GM04503 (cell line): ENCODE results near the gene HOXB6.

Experiments used
- DNase-seq: peaks from one replicate; pipeline ENCODE4 v3.0.0-alpha.2; 2012; ENCODE audit warnings: low read depth

Gene HOXB6

DNA sequence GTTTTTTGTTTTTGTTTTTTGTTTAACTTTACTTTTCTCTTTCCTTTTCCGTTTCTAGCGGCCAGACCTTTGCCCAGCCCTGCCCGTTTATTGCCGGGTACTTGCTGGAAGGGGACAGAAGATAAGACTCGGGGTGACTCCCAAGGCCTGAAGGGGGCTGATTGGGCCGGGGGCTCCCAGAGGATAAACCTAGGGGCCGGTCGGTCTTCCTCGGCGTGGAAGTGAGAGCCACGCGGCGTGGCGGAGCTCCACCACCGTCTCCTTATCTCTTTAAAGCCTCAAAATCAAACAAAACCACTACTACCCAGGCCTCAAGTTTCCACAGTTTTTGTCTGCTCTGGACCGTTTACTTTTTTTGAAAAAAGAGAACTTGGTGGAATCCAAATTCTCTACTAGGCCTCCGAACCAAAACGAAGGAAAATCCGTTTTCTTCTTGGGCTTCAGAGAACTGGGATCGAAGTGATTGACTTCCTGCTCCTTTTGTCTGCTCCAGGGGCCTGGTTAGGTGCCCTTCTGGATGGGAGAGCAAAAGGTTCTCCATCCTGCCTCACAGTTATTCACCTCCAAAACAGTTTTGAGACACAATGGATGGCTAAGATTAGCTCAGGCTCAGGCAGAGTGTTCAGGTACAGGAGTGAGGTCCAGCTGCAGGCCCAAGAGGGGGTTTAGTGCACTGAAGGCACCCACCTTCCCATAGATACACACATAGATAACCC lies 29.9 kb upstream of the HOXB6 start:
- no peak for DNase-seq

DNA sequence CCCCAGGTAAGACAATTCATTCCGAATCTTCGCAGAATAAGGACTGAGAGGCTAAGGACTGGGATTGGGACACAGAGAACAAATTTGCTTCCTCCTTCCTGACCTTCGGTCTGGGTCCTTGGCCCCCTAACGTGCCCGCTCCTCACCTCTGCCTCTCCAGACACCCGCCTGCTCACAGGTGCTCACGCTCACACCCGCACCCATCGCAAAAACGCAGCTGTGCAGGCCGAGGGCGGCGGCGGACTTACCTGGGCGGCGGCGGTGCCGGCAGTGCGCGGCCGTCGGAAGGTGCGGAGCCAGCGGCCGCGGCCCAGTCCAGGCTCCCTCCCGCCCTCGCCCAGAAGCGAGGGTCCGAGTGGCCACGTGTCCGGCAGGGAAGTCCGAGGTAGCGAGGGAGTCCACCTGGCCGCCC lies 28.5 kb upstream of the HOXB6 start:
- no peak for DNase-seq

DNA sequence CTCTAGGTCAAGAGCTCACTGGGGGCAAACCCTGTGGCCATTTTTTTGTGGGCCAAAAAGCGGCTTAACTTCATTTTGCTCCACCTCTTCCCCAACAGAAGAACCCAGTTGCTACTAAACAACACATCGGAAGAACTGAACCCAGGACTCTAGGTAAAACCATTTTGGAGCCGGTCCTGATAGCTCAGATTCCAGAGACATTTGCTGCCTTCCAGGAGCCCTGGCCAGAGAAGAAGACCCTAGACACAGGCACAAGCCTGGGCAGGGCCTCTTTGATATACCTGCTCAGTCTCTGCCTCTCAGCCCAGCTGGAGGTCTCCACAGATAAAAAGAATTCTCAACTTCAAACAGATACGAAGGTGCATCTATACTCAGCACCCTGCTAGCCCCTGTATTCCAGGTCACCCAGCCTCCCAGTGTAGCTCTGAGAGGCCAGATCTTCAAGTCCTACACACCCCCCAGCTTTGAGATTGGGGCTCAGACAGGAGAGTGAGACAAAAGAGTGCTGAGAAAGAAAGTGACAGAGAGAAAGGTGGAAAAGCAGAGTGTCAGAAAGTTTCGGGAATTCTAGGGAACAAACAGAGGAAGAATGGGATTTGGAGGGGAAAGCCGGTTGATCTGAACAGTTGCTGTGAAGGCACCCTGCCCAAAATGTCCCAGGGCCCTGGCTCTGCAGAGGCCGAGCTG lies 27.9 kb upstream of the HOXB6 start:
- no peak for DNase-seq

DNA sequence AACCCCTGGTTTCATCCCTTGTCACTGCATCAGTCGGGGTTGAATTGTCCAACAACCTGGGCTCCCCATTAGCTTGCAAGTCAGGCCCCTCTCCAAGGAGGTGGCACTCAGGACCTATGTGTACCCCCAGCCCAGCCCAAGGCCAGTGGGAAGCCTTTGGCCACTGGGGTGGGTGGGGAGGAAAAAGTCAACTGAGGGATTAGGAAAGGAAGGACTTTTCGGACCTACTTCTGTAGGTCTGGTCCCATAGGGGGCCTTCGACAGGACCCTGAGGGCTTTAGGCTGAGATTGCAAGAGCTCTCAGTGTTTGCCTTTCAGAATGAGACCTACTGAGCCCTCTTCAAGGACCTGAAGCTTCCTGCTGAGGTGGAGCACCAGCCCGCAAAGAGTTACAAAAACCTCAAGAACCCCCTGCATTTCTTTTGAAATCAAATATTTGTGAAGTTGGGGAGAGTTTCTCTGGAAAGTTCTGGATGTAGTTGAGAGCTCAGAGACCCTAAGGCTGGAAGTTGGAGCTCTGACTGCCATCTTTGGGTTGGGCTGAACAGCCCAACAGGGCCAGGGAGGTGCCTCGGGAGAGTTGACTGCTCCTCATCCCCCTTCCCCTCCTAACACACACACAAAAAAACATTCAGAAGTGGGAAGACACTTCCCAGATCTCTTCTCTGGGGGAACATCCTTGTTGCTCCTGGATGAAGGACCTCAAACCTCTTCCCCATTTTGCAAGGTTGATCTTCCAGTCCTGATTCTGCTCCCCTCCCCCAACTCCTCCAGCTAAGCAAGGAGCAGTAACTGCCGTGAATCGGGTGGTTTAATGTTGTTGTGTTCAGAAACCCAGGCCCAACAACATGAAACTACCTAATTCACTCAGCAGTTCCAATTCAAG lies 27.1 kb upstream of the HOXB6 start:
- no peak for DNase-seq

DNA sequence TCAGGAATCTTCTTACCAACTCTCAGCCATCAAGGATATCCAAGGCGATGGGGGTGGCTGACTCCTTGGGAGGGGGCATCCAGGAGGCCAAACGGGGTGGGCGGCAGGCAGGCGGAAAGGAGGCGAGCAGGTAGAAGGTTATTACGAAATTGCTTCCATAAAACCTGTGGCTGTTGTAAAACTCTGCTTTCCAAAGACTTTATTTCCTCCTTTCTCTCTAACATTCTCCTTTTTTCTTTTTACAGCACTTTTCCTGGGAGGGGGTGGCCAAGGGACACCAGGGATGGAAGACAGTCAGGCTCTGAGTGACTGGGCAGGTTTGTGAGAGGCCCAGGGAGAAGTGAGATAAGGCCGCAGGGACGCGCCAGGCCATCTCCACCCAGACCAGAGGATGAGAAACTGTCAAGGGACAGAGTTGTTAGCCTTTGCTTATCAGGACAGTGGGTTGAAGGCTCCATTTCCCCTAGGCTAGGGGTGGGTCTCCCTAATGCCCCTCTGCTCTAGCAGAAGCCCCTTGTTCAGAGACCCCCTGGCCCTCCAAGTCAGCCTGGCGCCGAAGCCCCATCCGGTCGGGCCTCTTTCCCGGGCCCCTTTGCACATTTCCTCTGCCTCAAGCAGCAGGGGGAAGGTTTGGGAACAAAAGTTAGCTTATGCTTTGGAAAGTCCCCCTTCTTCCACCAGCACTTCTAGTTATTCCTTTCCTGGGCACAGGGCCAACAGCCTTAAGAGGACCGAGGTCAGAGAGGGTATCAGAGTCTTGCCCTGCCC lies 26.3 kb upstream of the HOXB6 start:
- DNase-seq, result no peak

DNA sequence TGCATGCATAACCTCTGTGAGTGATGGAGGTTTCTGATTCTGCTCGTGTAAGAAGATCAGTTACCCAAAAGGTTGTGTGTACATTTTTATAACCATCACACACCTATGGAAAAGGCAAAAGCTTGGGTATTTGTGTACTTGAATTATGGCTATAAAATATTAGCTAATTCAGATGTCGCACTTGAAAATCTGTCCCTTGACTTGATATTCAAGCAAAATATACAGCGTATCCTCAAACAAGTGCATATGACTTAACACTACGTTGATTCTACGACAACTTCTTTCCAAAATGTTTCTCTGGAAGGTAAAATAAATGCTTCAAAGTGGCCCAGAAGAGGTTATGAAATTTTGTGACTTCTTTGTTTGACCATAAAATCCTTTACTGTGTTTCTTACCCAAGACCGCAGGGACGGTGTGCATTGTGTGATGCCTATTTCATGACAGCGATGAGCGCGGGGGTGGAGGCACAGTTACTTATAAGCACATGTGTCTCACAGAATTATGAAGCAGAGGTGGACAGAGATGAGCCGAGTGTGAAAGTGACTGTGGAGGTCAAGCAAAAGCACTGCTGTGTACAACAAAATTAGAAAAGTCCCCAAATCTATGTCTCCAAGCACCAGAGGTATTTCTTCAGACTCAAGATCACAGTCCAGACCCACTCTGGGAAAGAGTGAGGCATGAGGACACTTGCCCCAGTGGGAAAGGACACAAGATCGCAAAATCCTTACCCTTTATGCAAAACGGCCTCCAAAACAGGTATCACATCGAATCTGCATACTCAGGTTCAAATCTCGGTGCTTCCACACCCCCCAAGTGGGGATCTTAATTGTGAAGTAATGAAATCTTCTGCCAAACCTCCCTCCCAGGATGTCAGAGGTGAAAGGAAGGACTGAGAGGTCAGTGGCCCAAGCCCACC lies 25.5 kb upstream of the HOXB6 start:
- no peak for DNase-seq

DNA sequence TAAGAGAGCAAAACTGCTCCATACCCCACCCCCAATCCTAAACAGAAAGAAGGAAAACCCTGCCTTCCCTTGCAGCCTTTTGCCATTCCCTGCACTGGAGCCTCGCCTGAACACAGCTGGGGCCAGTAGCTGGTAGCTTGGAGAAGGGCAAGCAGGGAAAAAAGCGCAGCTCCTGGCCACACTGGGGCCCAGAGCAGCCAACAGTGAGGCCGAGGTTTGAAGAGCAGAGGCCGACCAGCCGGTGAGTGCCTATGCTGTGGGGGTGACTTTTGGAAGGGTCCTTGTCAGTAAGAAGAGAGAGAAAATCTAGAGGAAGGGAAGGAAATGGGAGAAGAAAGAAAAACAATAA lies 24.6 kb upstream of the HOXB6 start:
- no peak for DNase-seq

DNA sequence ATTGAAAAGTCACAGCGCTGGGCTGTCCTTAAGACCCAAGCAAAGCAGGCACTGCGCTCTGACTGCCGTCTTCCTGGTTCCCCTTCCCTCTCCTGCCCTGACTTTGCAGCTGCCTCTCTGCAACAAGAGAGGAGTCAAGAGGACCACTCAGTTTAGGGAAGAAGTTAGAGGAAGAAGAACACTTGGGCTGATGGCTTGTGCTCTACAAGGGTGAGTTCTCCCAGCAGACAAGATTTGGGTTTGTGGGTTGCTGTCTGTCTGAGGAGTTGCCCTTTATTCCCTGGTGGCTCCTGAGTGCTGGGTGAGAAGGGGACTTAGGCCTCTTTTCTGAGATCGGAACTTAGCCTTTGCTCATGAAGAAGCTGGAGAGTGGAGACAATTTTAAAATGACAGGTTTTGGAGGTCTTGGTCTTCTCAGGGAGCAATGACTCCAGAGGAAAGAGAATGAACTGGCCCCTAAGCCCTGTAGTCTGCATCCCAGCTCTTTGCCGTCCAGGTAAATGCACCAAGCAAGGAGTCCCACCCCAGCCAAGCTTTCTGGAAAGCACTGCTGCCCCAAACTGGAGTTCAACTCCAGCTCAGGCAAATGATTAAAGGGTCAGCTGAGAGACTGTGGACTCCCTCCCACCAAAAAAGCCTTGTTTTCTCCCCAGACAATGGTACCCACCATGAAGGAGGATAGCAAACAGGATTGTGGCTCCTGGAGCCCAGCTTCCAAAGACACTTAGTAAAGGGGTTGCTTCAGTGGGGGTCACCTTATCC lies 24.0 kb upstream of the HOXB6 start:
- no peak for DNase-seq

DNA sequence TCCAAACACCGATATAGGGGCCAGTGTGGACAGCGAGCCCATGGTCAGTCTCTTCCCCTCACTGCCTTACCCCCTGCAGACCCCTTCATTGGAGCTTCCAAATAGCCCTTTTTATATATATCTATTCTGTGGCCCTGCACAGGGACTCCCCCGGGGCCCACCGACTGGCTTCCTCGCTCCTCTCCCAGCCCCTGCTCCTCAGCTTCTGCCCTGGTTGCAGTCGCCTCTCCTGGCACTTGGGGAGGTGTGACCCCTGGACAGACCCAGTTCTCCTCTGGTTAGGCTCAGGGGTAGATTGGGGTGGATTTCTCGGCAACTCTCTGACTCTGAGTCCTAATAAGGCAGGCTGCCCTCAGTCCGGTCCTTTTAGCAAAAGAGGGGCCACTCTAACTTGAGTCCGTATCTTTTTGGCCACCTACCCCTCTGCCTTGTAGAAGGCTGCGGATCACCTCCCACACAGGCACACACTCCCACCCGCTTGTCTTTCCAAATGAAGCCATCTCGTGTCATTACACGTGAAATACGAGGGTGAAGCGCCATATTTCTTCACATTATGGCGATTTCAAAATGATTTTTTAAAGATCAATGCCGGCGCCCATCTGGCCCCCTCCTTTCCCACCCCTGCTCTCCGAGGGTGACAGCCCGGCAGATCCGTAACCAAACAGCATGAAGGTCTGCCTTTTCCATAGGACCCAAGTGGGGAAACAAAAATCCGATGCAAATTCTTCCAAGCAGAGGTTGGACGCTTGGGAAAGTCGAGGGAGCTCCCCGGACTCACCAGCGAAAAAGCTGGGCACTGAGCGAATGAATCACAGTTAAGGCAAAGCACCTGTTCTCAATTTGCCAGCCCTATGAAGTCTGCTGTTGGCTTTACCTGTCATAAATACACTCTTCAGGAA lies 23.1 kb upstream of the HOXB6 start:
- no peak for DNase-seq

DNA sequence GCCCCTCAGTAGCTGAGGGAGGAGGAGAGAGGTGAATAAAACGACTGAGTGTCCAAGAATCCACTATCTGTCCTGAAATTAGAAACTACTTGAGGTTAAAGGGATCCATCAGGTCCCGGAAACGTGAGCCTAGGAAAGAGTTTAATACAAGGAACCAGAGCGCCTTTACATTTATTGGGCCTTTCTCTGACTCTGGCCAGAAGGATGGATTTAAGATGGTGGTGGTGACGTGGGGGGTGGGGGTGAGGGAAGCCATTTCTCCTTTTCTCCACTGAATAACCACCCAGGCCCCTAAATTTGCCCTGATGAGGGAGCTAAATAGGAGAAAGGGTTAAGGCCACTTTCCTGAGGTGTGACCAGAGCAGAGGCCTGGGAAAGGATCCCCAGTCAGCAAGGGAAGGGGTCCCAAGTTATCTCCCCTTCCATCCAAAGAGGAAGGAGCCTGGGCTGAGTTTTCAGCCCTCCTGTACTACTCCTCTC lies 22.4 kb upstream of the HOXB6 start:
- no peak for DNase-seq

DNA sequence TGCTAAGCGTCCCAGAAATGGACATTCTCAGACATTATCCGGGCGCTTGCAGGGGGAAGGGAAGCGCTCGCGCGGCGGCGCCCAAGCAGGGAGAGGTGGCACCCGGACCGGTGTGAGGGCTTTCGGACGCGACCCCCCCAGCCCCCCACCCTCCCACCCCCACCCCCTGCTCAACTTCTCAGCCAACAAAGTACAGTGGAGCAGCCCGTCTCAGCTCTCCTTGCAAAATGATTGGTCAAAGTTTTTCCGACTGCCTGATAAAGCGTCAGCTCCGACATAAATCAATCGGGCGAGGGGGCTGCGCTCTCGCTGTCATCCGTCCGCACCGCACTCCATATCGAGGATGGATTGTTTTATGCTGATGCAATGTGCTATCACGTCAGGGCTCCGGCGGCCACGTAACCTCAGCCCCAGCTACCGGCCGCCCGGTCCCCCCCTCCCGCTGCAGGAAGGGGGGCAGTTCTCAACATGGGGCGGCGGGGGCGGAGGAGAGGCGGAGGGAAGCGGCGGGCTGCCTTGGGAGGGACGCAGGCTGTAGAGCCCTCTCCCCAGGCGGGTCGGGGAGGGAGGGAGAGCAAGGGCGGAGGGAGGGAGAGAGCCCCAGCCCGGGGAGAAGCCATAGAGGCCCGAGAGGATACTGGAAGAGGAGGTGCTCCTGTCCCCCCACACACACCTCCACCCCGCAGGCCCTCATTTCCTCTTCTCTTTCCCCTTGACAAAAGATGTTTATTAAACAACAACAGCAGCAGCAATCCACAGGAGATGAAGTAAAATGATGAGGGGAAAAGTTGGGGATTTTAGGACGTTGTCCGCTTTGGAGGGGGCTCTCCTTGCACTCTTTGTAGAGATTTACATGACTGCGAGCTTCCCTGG lies 21.7 kb upstream of the HOXB6 start, which contains the start of gene HOXB9:
Gene HOXB9 (minus strand): TSS at position 114 of the 873 bp plus-strand sequence. CDS start 89 bp downstream, at position 25.
- DNase-seq, result no peak

DNA sequence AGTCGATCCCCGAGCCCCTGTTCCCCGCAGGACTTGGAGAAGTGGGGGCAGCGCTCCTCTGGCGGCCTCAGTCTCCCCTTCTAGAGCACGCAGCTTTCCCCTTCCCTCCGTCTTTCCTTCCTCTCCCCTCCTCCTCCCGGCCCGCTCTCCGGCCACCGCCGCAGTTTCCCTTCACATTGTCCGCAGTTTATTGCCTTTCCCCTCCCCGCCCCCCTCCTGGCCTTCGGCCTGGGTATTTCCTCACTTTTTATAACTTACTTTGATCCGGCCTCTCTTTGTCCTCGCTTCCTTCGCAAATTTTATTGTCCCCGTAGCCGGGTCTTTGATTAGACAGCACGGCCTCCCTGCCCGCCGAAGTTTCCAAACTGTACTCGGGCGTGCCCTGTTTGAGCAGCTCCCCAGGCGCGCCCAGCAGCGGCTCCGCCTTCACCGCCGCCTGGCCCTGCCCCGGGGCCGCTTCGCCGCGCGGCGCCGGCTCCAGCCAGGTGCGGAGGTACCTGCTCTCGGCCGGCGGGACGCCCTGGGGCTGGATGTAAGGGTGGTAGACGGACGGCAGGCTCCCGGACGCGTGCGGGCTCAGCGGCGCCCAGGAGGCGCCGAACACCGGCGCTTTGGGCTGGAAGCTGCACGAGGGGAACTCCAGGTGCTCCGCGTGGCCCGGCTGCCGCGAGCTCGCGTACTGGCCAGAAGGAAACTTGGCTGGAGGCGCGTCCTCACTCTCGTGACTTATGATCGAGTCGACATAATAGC lies 20.9 kb upstream of the HOXB6 start:
- no peak for DNase-seq

DNA sequence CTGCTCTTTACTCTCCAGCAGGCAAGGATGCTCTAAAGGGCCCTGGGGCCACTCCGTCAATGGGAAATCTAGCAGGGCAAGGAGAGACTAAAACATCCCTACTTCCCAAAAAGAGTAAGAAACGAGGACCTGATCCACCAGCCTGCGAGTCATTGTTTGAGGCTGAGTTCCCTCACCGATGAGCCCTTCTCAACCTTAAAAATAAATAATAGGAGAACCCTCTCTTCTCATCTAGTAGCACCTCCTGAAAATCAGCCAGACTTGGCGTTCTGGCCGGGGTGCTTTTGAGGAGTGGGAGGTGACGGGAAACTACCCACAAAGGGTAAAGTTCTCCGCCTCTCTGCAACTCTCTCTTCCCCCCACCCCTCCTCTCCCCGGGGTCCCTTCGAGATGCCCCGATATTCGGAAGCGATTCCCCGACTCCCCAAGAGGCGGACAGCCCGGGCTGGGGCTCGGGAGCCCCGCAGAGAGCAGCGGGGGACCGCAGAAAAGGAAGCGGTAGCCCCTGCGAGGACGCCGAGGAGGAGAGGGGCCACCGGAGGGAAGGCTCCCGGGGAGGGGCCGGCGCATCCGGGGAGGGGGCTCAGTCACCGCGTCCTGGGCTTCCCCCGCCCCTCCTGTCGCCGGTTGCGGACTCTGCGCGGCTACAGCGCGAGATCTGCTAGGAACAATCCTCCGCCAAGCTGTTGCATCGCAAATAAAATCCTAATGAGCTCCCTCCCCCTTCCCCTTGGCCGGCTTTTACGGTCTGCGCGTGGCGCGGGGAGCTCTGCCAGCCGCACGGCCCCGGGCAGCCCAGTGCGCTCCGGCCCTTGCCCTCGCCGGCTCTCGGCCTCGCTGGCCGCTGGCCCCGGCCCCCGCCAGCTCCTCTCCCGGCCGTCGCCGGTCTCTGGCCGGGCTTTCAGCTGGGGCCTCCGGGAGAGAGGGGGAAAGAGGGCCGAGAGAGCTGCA lies 20.0 kb upstream of the HOXB6 start:
- no peak for DNase-seq

DNA sequence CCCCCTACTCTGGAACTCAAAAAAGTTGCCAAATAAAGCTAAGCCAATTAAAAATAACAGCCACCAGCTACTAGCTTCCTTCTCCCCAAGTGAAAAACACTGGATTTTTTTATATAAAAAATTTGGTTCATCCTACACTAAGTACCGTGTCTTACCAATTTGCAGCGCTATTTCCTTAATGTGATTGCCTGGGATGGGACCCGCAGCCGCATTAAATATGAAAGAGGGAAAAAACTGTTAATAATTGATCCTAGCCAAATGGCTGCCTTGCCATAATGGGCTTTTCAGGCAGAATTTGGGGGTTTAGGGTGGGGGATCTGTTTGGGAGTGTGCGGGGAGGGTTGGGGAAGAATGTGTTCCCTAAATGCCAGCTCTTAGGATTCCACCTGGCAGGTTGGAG lies 19.3 kb upstream of the HOXB6 start:
- DNase-seq, result no peak

DNA sequence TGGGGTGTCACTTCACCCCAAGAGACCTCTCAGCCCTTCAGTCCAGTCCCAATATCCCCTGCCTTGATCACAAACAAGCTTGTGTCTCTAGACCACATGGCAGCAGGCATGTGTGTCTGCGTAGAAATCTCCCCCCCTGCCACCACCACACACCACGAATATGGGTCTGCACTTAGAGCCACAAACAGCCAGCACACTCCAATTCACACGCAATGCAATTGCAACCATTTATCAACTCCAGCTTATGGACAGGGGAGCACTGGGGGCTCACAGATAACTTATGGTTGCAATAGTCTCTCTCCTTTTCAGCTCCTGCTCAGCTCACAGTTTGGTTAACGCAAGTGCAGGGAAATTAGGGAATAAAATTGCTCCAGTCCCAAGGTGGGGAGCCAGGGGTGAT lies 18.8 kb upstream of the HOXB6 start:
- DNase-seq, result no peak

DNA sequence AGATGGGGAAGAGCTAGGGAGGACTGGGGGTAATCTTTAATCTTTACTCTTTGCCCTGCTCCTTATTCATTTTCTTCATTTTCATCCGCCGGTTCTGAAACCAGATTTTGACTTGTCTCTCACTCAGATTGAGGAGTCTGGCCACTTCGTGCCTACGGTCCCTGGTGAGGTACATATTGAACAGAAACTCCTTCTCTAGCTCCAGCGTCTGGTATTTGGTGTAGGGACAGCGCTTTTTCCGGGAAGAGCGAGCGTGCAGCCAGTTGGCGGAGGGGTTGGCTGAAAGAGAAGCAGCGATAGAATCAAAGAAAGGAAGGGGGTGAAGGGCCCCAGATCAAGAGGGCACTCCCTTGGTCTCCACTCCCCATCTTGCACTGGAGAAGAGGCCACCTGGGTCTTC lies 18.1 kb upstream of the HOXB6 start:
- DNase-seq, result no peak
